ENCODE data around the gene TLL2.

- TF ChIP-seq CTCF (IDR thresholded peaks at IDR 0.05) (no peak), POLR2AphosphoS5 (IDR thresholded peaks at IDR 0.05) (no peak)
These were observed 189.3 kb downstream of the TLL2 start for GRCh38 chr10:96324447-96324846.

Data from gastroesophageal sphincter (tissue), 3 donors.